ENCODE measurements around the gene SRL. TPM values are rescaled to one million over a fixed set of nuclear protein-coding genes. Genes with fewer than 3 reads are reported as not detected.

The SRL gene
- total RNA-seq, 2 experiments from 2014 or later: not detected

- H3K27ac Mint-ChIP-seq: no peak overlapping the region
- H3K9me3 ChIP-seq (ENCODE audit: control insufficient read depth in 1 of 2, insufficient read depth in 1 of 2, low read length in 2 of 2): no peaks in the 10 kb centered on the region
- H3K4me1 Mint-ChIP-seq (ENCODE audit: low read depth): no peaks in the 10 kb centered on the region
- peaks cover 7% of the 10 kb centered on the region for H3K27me3 Mint-ChIP-seq
- CTCF ChIA-PET: no interaction called here
- no peaks in the 10 kb centered on the region for H3K9me3 Mint-ChIP-seq
- H3K27ac ChIP-seq (ENCODE audit: low read depth in 1 of 2, low read length in 2 of 2): no peak overlapping the region
- peaks cover 0 to 3% of the 10 kb centered on the region in 2 experiments for H3K27me3 ChIP-seq (ENCODE audit: control insufficient read depth in 1 of 2, insufficient read depth in 2 of 2, low read length in 2 of 2)
- H3K36me3 ChIP-seq (ENCODE audit: insufficient read depth, low read length): no peaks in the 10 kb centered on the region
- H3K4me1 ChIP-seq (ENCODE audit: insufficient read depth, low read length): no peaks in the 10 kb centered on the region
- ATAC-seq (ENCODE audit: poor library complexity): no peak
- DNase-seq: no peak
- intact Hi-C loops (cut with DNase I, micrococcal nuclease): loop anchor here in 1 of 2 experiments (10.0 kb wide), 1 partner anchor 304 kb away; no protein-coding TSS in a partner anchor
- POLR2A ChIA-PET: no interaction called here
- no peak for TF ChIP-seq CTCF (IDR thresholded peaks at IDR 0.05)
- H3K4me3 Mint-ChIP-seq: no peak overlapping the region
- no peaks in the 10 kb centered on the region for H3K36me3 Mint-ChIP-seq (ENCODE audit: low read depth)
- H3K4me3 ChIP-seq (ENCODE audit: low read length): no peak overlapping the region
Observed at GRCh38 chr16:4280625-4281024, 38.7 kb upstream of the SRL start.

- ChIA-PET POLR2A (interaction anchor here (1.1 kb wide), 1 partner anchor 69 kb away, joined by 3 read pairs; no protein-coding TSS in a partner anchor), CTCF (interaction anchor here (1.1 kb wide), 1 partner anchor 24 kb away, joined by 5 read pairs; no protein-coding TSS in a partner anchor)
- Mint-ChIP-seq H3K4me3 (no peak overlapping the region), H3K27me3 (no peaks in the 10 kb centered on the region), H3K27ac (no peak overlapping the region), H3K9me3 (no peaks in the 10 kb centered on the region), H3K36me3 (ENCODE audit: low read depth) (peaks cover 3% of the 10 kb centered on the region), H3K4me1 (ENCODE audit: low read depth) (peaks cover 4% of the 10 kb centered on the region)
- Histone ChIP-seq H3K27ac (ENCODE audit: low read depth in 1 of 2, low read length in 2 of 2) (no peak overlapping the region), H3K27me3 (ENCODE audit: control insufficient read depth in 1 of 2, insufficient read depth in 2 of 2, low read length in 2 of 2) (no peaks in the 10 kb centered on the region), H3K4me1 (ENCODE audit: insufficient read depth, low read length) (peaks cover 8% of the 10 kb centered on the region), H3K4me3 (ENCODE audit: low read length) (no peak overlapping the region), H3K36me3 (ENCODE audit: insufficient read depth, low read length) (no peaks in the 10 kb centered on the region), H3K9me3 (ENCODE audit: control insufficient read depth in 1 of 2, insufficient read depth in 1 of 2, low read length in 2 of 2) (no peaks in the 10 kb centered on the region)
- TF ChIP-seq CTCF (IDR thresholded peaks at IDR 0.05): no peak
- intact Hi-C loops (cut with DNase I, micrococcal nuclease): no loop called here
- DNase-seq: no peak
- ATAC-seq (ENCODE audit: poor library complexity): no peak
Observed at GRCh38 chr16:4277987-4278513, 36.2 kb upstream of the SRL start.

- intact Hi-C loops (cut with DNase I, micrococcal nuclease): no loop called here
- Mint-ChIP-seq H3K27me3 (peaks cover 5% of the 10 kb centered on the region), H3K4me3 (peak overlapping the region; percentile 25), H3K27ac (peak overlapping the region; percentile 28), H3K9me3 (no peaks in the 10 kb centered on the region), H3K36me3 (ENCODE audit: low read depth) (peaks cover 10% of the 10 kb centered on the region), H3K4me1 (ENCODE audit: low read depth) (peaks cover 4% of the 10 kb centered on the region)
- ChIA-PET CTCF (interaction anchor here (7.0 kb wide), 1 partner anchor 22 kb away, joined by 83 read pairs; no protein-coding TSS in a partner anchor), POLR2A (interaction anchor here (0.6 to 1.7 kb wide), 3 partner anchors 17 to 190 kb away, joined by 3 to 4 read pairs (median 4); no protein-coding TSS in a partner anchor)
- H3K36me3 ChIP-seq (ENCODE audit: insufficient read depth, low read length): no peaks in the 10 kb centered on the region
- H3K27ac ChIP-seq (ENCODE audit: low read depth in 1 of 2, low read length in 2 of 2): no peak overlapping the region
- H3K27me3 ChIP-seq (ENCODE audit: control insufficient read depth in 1 of 2, insufficient read depth in 2 of 2, low read length in 2 of 2): no peaks in the 10 kb centered on the region
- peak in 1 of 14 experiments; percentile 9 for DNase-seq
- H3K9me3 ChIP-seq (ENCODE audit: control insufficient read depth in 1 of 2, insufficient read depth in 1 of 2, low read length in 2 of 2): no peaks in the 10 kb centered on the region
- no peak overlapping the region for H3K4me3 ChIP-seq (ENCODE audit: low read length)
- H3K4me1 ChIP-seq (ENCODE audit: insufficient read depth, low read length): peaks cover 17% of the 10 kb centered on the region
- no peak for TF ChIP-seq CTCF (IDR thresholded peaks at IDR 0.05)
- no peak for ATAC-seq (ENCODE audit: poor library complexity)
Observed at GRCh38 chr16:4275861-4276260, 34.0 kb upstream of the SRL start.
